CD4-positive, CD25-positive, alpha-beta regulatory T cell (primary cell): ENCODE results near the gene CPOX. TPM values are rescaled to one million over a fixed set of nuclear protein-coding genes. Genes with fewer than 3 reads are reported as not detected.

Experiments used
- ATAC-seq, 2 donors: fragments of 150-1000 bp; cut with Tn5 transposase; one replicate each; pipeline ENCODE4 v1.10.0; 2021; ENCODE audit warnings: low read depth in 2 of 2, moderate number of reproducible peaks in 2 of 2, moderate library complexity in 1 of 2
- DNase-seq, 3 donors: peaks; one replicate each; pipeline versions ENCODE4 v3.0.0 to v3.0.0-alpha.2; 2012 to 2022; ENCODE audit warnings: mixed read lengths in 1 of 3
- H3K27ac ChIP-seq: one replicate; pipeline ENCODE4 v1.7.0; 2013; ENCODE audit warnings: mild to moderate bottlenecking, low read length; ENCODE audit not compliant: insufficient read depth, poor library complexity, severe bottlenecking
- H3K27me3 ChIP-seq: one replicate; pipeline ENCODE4 v1.7.0; 2013; ENCODE audit warnings: low read length; ENCODE audit not compliant: control insufficient read depth, insufficient read depth
- H3K36me3 ChIP-seq: one replicate; pipeline ENCODE4 v1.7.0; 2013; ENCODE audit warnings: mild to moderate bottlenecking, low read length, moderate library complexity; ENCODE audit not compliant: control insufficient read depth, insufficient read depth
- H3K4me1 ChIP-seq: 2 replicates; pipeline ENCODE4 v1.7.0; 2013; ENCODE audit warnings: mild to moderate bottlenecking, low read length; ENCODE audit not compliant: insufficient read depth, control insufficient read depth, poor library complexity, severe bottlenecking
- H3K4me3 ChIP-seq: one replicate; pipeline ENCODE4 v1.7.0; 2013; ENCODE audit warnings: low read depth, mild to moderate bottlenecking, low read length, moderate library complexity
- H3K9me3 ChIP-seq, 2 experiments: 1 replicate in 1 of 2; 2 replicates in 1 of 2; pipeline ENCODE4 v1.7.0; 2013; ENCODE audit warnings: low read length in 2 of 2, mild to moderate bottlenecking in 1 of 2, moderate library complexity in 1 of 2; ENCODE audit not compliant: control insufficient read depth in 2 of 2
- H3K27ac Mint-ChIP-seq, 3 donors: one replicate each; pipeline ENCODE4 v1.8.0; 2020 to 2022; ENCODE audit warnings: mild to moderate bottlenecking in 3 of 3, mixed read lengths in 3 of 3, moderate library complexity in 2 of 3
- H3K27me3 Mint-ChIP-seq: one replicate; pipeline ENCODE4 v1.8.0; 2022; ENCODE audit warnings: mild to moderate bottlenecking, mixed read lengths
- H3K36me3 Mint-ChIP-seq: one replicate; pipeline ENCODE4 v1.8.0; 2020; ENCODE audit warnings: mixed read lengths
- H3K4me1 Mint-ChIP-seq, 4 donors: one replicate each; pipeline ENCODE4 v1.8.0; 2020 to 2022; ENCODE audit warnings: mixed read lengths in 4 of 4, mild to moderate bottlenecking in 1 of 4
- H3K4me3 Mint-ChIP-seq, 4 donors: one replicate each; pipeline ENCODE4 v1.8.0; 2020 to 2022; ENCODE audit warnings: mild to moderate bottlenecking in 4 of 4, mixed read lengths in 4 of 4, moderate library complexity in 3 of 4
- H3K9me3 Mint-ChIP-seq, 7 donors: one replicate each; pipeline ENCODE4 v1.8.0; 2020 to 2022; ENCODE audit warnings: mixed read lengths in 7 of 7, mild to moderate bottlenecking in 3 of 7, moderate library complexity in 2 of 7
- polyA plus RNA-seq, 4 donors: library from polyadenylated mRNA; unstranded; fragments of 300-500 nt; fragmentation: Illumina TruSeq; gene quantifications; one replicate each; pipeline ENCODE4 v1.2.3, GENCODE V29; 2021
- total RNA-seq: library from RNA; stranded (reverse); gene quantifications from one replicate; pipeline ENCODE4 v1.2.3, GENCODE V29; 2022

Gene CPOX
- total and polyA plus RNA-seq, 5 donors from 2014 or later, result 7.1 to 22.8 (median 7.2) TPM

DNA sequence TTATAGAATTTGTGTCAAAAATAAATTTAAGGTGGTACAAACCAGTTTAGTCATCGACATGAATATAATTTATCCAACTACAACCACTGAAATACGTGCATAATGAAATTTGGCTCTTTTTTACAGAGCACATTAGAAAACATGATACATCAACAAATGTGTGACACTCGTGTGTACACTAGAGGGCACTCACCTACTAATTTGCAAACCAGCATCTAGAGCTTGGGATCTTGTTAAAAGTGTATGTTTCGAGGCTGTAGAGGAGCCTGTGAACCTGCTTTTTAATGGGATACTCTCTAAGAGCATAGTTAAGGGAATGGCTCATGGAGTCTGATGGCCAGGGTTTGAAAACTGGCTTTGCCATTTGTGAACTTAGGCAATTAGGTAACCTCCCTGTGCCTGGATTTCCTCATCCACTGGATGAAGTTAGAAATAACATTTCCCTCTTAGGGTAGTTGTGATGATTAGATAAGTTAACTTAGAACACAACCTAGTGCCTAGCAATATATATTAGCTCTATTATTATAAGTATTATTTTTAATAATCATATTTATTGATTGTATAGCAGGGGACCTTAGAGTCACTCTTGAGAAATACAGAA is 8.8 kb upstream of the CPOX start:
- Histone ChIP-seq H3K27me3 (peaks cover 10% of the 10 kb centered on the region), H3K4me3 (no peak overlapping the region), H3K9me3 (peaks cover 0 to 2% of the 10 kb centered on the region in 2 experiments), H3K36me3 (no peaks in the 10 kb centered on the region), H3K4me1 (no peaks in the 10 kb centered on the region), H3K27ac (no peak overlapping the region)
- Mint-ChIP-seq H3K36me3 (no peaks in the 10 kb centered on the region), H3K9me3 (peaks cover 0 to 2% (median 0%) of the 10 kb centered on the region in 7 donors), H3K4me1 (no peaks in the 10 kb centered on the region), H3K4me3 (no peak overlapping the region), H3K27ac (no peak overlapping the region), H3K27me3 (peaks cover 48% of the 10 kb centered on the region)
- ATAC-seq (peak; percentile 34 to 56), DNase-seq (peak in 2 of 3 donors; percentile 21 to 55)

DNA sequence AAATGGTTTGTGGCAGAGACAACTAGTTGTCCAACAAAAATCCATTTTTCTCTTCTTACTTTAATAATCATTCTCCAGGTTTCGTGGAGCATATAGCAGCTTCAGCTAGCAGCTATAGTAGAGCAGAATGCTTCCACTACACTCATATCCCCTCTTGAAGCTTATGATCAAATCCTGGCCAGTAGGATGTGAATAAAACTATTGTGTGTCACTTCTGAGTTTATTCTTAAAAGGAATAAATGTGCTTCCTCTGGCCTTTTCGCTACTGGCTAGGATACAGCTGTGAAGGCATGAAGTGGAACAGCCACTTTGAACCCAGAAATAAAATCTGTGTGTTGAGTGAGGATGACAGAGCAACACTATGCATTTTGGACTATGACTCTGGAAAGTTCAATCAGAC is 7.8 kb upstream of the CPOX start:
- no peaks in the 10 kb centered on the region for H3K36me3 ChIP-seq
- Mint-ChIP-seq H3K36me3 (no peaks in the 10 kb centered on the region), H3K4me1 (peaks cover 0 to 6% (median 3%) of the 10 kb centered on the region in 4 donors), H3K27me3 (peaks cover 46% of the 10 kb centered on the region), H3K4me3 (no peak overlapping the region), H3K9me3 (peaks cover 0 to 2% (median 0%) of the 10 kb centered on the region in 7 donors), H3K27ac (no peak overlapping the region)
- ATAC-seq (no peak), DNase-seq (no peak)
- H3K4me3 ChIP-seq, result no peak overlapping the region
- peaks cover 10% of the 10 kb centered on the region for H3K27me3 ChIP-seq
- H3K9me3 ChIP-seq, result no peaks in the 10 kb centered on the region
- H3K27ac ChIP-seq, result no peak overlapping the region
- H3K4me1 ChIP-seq, result no peaks in the 10 kb centered on the region

- H3K27me3 Mint-ChIP-seq, result peaks cover 39% of the 10 kb centered on the region
- no peak for ATAC-seq
- H3K27ac ChIP-seq, result no peak overlapping the region
Observed at GRCh38 chr3:98600412-98601095, 7.1 kb upstream of the CPOX start.

GRCh38 chr3:98599647-98600411 is 6.4 kb upstream of the CPOX start:
- ATAC-seq, result no peak

More at GRCh38 chr3:98600412-98601095, 7.1 kb upstream of the CPOX start:
- peaks cover 10% of the 10 kb centered on the region for H3K27me3 ChIP-seq
- H3K4me3 ChIP-seq, result no peak overlapping the region
- peaks cover 0 to 6% (median 3%) of the 10 kb centered on the region in 4 donors for H3K4me1 Mint-ChIP-seq
- no peaks in the 10 kb centered on the region for H3K36me3 ChIP-seq
- H3K36me3 Mint-ChIP-seq, result no peaks in the 10 kb centered on the region
- peaks cover 0 to 2% (median 0%) of the 10 kb centered on the region in 7 donors for H3K9me3 Mint-ChIP-seq
- H3K4me1 ChIP-seq, result no peaks in the 10 kb centered on the region
- H3K9me3 ChIP-seq, result no peaks in the 10 kb centered on the region
- DNase-seq, result no peak
- no peak overlapping the region for H3K27ac Mint-ChIP-seq
- no peak overlapping the region for H3K4me3 Mint-ChIP-seq

GRCh38 chr3:98598492-98598891 is 5.1 kb upstream of the CPOX start:
- Histone ChIP-seq H3K36me3 (no peaks in the 10 kb centered on the region), H3K27ac (no peak overlapping the region), H3K4me3 (no peak overlapping the region), H3K4me1 (peaks cover 5% of the 10 kb centered on the region), H3K27me3 (peaks cover 10% of the 10 kb centered on the region), H3K9me3 (no peaks in the 10 kb centered on the region)
- H3K27ac Mint-ChIP-seq, result no peak overlapping the region
- no peaks in the 10 kb centered on the region for H3K36me3 Mint-ChIP-seq
- H3K27me3 Mint-ChIP-seq, result peaks cover 24% of the 10 kb centered on the region
- ATAC-seq (no peak), DNase-seq (no peak)
- no peak overlapping the region for H3K4me3 Mint-ChIP-seq
- H3K4me1 Mint-ChIP-seq, result peaks cover 5 to 9% (median 8%) of the 10 kb centered on the region in 4 donors
- no peaks in the 10 kb centered on the region for H3K9me3 Mint-ChIP-seq

More at GRCh38 chr3:98599647-98600411, 6.4 kb upstream of the CPOX start:
- no peak overlapping the region for H3K4me3 ChIP-seq
- no peaks in the 10 kb centered on the region for H3K36me3 ChIP-seq
- H3K4me1 ChIP-seq, result no peaks in the 10 kb centered on the region
- DNase-seq, result no peak
- Mint-ChIP-seq H3K27me3 (peaks cover 32% of the 10 kb centered on the region), H3K4me3 (no peak overlapping the region), H3K9me3 (peaks cover 0 to 2% (median 0%) of the 10 kb centered on the region in 7 donors), H3K36me3 (no peaks in the 10 kb centered on the region), H3K4me1 (peaks cover 0 to 6% (median 3%) of the 10 kb centered on the region in 4 donors), H3K27ac (no peak overlapping the region)
- no peaks in the 10 kb centered on the region for H3K9me3 ChIP-seq
- no peak overlapping the region for H3K27ac ChIP-seq
- H3K27me3 ChIP-seq, result peaks cover 10% of the 10 kb centered on the region

GRCh38 chr3:98596541-98597500 is 3.4 kb upstream of the CPOX start:
- no peak for ATAC-seq
- no peak overlapping the region for H3K4me3 ChIP-seq
- no peaks in the 10 kb centered on the region for H3K36me3 Mint-ChIP-seq
- H3K4me1 ChIP-seq, result peaks cover 17% of the 10 kb centered on the region
- peaks cover 10% of the 10 kb centered on the region for H3K27me3 ChIP-seq
- H3K27ac ChIP-seq, result no peak overlapping the region
- H3K4me3 Mint-ChIP-seq, result peak overlapping the region in 2 of 4 donors; percentile 35 to 59
- no peaks in the 10 kb centered on the region for H3K9me3 ChIP-seq
- H3K27ac Mint-ChIP-seq, result no peak overlapping the region
- peaks cover 16% of the 10 kb centered on the region for H3K27me3 Mint-ChIP-seq
- peak in 2 of 3 donors; percentile 37 to 65 for DNase-seq
- no peaks in the 10 kb centered on the region for H3K36me3 ChIP-seq
- H3K4me1 Mint-ChIP-seq, result peaks cover 11 to 22% (median 16%) of the 10 kb centered on the region in 4 donors
- no peaks in the 10 kb centered on the region for H3K9me3 Mint-ChIP-seq

DNA sequence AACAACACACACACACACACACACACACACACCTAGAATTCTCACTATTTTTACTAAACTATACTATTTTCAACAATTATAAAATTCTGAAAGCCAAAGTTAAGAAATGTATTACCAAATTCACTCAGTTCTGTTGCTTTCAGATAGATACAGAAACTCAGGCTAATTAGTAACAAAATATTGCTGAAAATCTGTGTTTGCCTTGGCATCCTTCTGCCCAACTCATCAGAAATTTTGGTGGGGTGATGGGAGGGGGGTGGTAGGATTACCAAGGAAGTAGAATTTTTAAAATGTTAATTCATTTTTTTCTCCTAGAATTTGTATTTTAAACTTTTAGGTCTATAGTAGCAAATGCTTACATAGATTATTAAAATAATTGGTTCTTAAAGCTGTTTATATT is 2.7 kb upstream of the CPOX start:
- no peak for DNase-seq

More for the DNA sequence above, 2.7 kb upstream of the CPOX start:
- H3K36me3 Mint-ChIP-seq, result no peaks in the 10 kb centered on the region
- no peak overlapping the region for H3K27ac Mint-ChIP-seq
- H3K9me3 Mint-ChIP-seq, result no peaks in the 10 kb centered on the region
- H3K4me1 Mint-ChIP-seq, result peaks cover 11 to 28% (median 21%) of the 10 kb centered on the region in 4 donors
- Histone ChIP-seq H3K4me3 (no peak overlapping the region), H3K36me3 (no peaks in the 10 kb centered on the region), H3K27me3 (peaks cover 10% of the 10 kb centered on the region), H3K4me1 (peaks cover 19% of the 10 kb centered on the region), H3K27ac (no peak overlapping the region), H3K9me3 (no peaks in the 10 kb centered on the region)
- no peak for ATAC-seq
- peaks cover 16% of the 10 kb centered on the region for H3K27me3 Mint-ChIP-seq
- H3K4me3 Mint-ChIP-seq, result no peak overlapping the region
